ENCODE measurements around the gene IL1RAP. TPM values are rescaled to one million over a fixed set of nuclear protein-coding genes. Genes with fewer than 3 reads are reported as not detected.

The IL1RAP gene
- total and polyA plus RNA-seq, 9 of the 15 experiments (the other 6 are each of a cell fraction or from before 2014, with no cell fraction given): 0.23 to 1.8 (median 0.88) TPM

DNA sequence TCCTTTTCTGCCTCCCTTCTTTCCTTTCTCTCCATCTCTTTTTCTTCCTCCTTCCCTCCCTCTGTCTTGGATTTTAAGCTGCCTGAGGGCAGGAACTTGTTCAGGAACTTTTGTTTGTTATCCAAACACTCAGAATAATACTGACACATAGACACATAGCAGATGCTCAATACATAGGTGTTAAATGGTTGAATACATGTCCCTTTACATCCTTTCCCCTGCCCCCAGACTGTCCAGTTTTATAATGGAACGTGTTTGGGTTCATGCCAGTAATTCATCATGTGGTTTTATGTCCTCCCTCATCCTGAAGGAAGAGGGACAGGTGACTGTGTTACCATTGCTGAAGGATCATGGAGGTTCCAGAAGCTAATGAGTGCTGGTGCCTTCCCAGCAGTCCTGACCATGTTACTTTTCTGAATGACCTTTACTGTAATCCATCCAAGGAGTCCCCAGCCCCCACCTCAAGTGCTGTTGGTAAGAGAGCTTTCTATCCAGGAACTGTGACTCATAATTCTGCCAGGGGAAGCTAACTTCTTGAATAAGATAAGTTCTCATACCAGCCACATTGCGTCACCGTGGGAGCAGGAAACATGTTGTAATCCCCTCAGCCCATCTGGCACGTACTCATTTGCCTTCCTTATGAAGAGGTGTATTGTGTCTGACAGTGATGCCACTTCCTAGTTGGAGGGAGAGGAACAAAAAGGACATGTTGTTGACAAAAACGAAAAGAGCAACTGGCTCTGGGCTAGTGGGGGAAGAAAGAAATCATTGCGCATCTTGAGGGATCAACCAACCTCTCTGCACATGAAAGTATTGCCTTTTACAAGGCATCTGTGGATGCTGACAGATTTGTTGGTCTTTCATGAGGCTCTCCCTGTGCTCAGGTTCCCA is 52.4 kb downstream of the IL1RAP start (continued):
- no peak for TF ChIP-seq TAF7 (tag; IDR thresholded peaks at IDR 0.05)
- TF ChIP-seq ZNF717 (CRISPR knock-in tag; IDR thresholded peaks at IDR 0.05): no peak
- TF ChIP-seq CEBPG (CRISPR knock-in tag; IDR thresholded peaks at IDR 0.05): no peak
- TF ChIP-seq CEBPG (tag; conservative IDR thresholded peaks at IDR 0.05 in 1 of 2, IDR thresholded peaks at IDR 0.05 in 1 of 2): peak in 1 of 2 experiments; percentile 50; a peak in 1 of 4 replicates
- TF ChIP-seq CBX3 (IDR thresholded peaks at IDR 0.05; ENCODE audit: borderline replicate concordance in 1 of 2, low read length in 2 of 2): no peak
- TF ChIP-seq, protein P1, sequence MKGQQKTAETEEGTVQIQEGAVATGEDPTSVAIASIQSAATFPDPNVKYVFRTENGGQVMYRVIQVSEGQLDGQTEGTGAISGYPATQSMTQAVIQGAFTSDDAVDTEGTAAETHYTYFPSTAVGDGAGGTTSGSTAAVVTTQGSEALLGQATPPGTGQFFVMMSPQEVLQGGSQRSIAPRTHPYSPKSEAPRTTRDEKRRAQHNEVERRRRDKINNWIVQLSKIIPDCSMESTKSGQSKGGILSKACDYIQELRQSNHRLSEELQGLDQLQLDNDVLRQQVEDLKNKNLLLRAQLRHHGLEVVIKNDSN (CRISPR knock-in tag; IDR thresholded peaks at IDR 0.05): no peak
- TF ChIP-seq NR1H2 (CRISPR knock-in tag; IDR thresholded peaks at IDR 0.05): no peak
- no peak for TF ChIP-seq FOXJ2 (tag; IDR thresholded peaks at IDR 0.05)
- TF ChIP-seq IFI16 (CRISPR knock-in tag; IDR thresholded peaks at IDR 0.05): no peak
- TF ChIP-seq ZC3H4 (CRISPR knock-in tag; IDR thresholded peaks at IDR 0.05; ENCODE audit: borderline replicate concordance): no peak
- no peak for TF ChIP-seq U2AF1 (optimal IDR thresholded peaks at IDR 0.05; ENCODE audit: low read depth, low read length)
- TF ChIP-seq ZFX (CRISPR knock-in tag; IDR thresholded peaks at IDR 0.05): no peak
- TF ChIP-seq RFX1 (IDR thresholded peaks at IDR 0.05): no peak
- TF ChIP-seq RAD51 (IDR thresholded peaks at IDR 0.05; ENCODE audit: borderline replicate concordance, low read depth): no peak
- no peak for TF ChIP-seq ZNF436 (CRISPR knock-in tag; IDR thresholded peaks at IDR 0.05)
- TF ChIP-seq GTF2F1 (IDR thresholded peaks at IDR 0.05; ENCODE audit: low read depth, low read length): no peak
- TF ChIP-seq SP2 (IDR thresholded peaks at IDR 0.05; ENCODE audit: extremely low read depth, low read depth, low read length, poor library complexity, severe bottlenecking): no peak
- no peak for TF ChIP-seq XRCC4 (IDR thresholded peaks at IDR 0.05; ENCODE audit: extremely low read depth, insufficient read depth, insufficient read length)
- TF ChIP-seq CEBPB (tag; IDR thresholded peaks at IDR 0.05): 0 out of 2 replicates have a peak, but pooled peaks have one; percentile 27
- no peak for TF ChIP-seq ZNF668 (CRISPR knock-in tag; IDR thresholded peaks at IDR 0.05)
- TF ChIP-seq RBM34 (IDR thresholded peaks at IDR 0.05; ENCODE audit: borderline replicate concordance, insufficient read depth, low read length): no peak
- 0 out of 4 replicates have a peak, but pooled peaks of 1 of the 2 experiments have one; percentile 19 for TF ChIP-seq MAZ (CRISPR knock-in tag; conservative IDR thresholded peaks at IDR 0.05 in 1 of 2, IDR thresholded peaks at IDR 0.05 in 1 of 2)
- TF ChIP-seq EGR1 (conservative IDR thresholded peaks at IDR 0.05): no peak
- TF ChIP-seq, protein P2, sequence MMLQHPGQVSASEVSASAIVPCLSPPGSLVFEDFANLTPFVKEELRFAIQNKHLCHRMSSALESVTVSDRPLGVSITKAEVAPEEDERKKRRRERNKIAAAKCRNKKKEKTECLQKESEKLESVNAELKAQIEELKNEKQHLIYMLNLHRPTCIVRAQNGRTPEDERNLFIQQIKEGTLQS (IDR thresholded peaks at IDR 0.05): peak; percentile 61
- TF ChIP-seq, protein P2 (CRISPR knock-in tag; conservative IDR thresholded peaks at IDR 0.05): no peak
